Neural progenitor cell (in vitro differentiated cells): ENCODE results near the gene GP9. TPM values are rescaled to one million over a fixed set of nuclear protein-coding genes. Genes with fewer than 3 reads are reported as not detected.
A peak's percentile ranks its signal among the peaks of the same experiment; 100 is the strongest.
"Not testable (repeated sequence)": the region's sequence is repeated elsewhere in the genome, so short reads cannot be mapped to it uniquely, and the experiment has no call there.

Source experiments
- DNase-seq: peaks from one replicate; pipeline ENCODE4 v3.0.0-alpha.2; 2016; ENCODE audit warnings: low spot score
- H2AFZ ChIP-seq: fragments of 200-600 bp; sonication (generic); replicated peaks from 2 replicates; pipeline ENCODE4 v1.6.1; 2016; ENCODE audit warnings: antibody characterized with exemption
- H3F3A ChIP-seq: fragments of 200-600 bp; sonication (generic); 2 replicates; pipeline ENCODE4 v1.6.1; 2016; ENCODE audit warnings: antibody characterized with exemption, low read depth
- H3K27ac ChIP-seq: fragments of 200-600 bp; sonication (generic); 2 replicates; pipeline ENCODE4 v1.5.1; 2016; ENCODE audit warnings: mild to moderate bottlenecking
- H3K27me3 ChIP-seq: fragments of 200-600 bp; sonication (generic); 2 replicates; pipeline ENCODE4 v1.6.1; 2016; ENCODE audit warnings: mild to moderate bottlenecking, moderate library complexity
- H3K36me3 ChIP-seq: fragments of 200-600 bp; sonication (generic); 2 replicates; pipeline ENCODE4 v1.5.1; 2016
- H3K4me1 ChIP-seq: fragments of 200-600 bp; sonication (generic); 2 replicates; pipeline ENCODE4 v1.6.1; 2016; ENCODE audit warnings: mixed run types
- H3K4me2 ChIP-seq: fragments of 200-600 bp; sonication (generic); 2 replicates; pipeline ENCODE4 v1.6.1; 2016
- H3K4me3 ChIP-seq: fragments of 200-600 bp; sonication (generic); 2 replicates; pipeline ENCODE4 v1.5.1; 2016
- H3K79me2 ChIP-seq: fragments of 200-600 bp; sonication (generic); 2 replicates; pipeline ENCODE4 v1.6.1; 2016; ENCODE audit warnings: low read depth
- H3K9ac ChIP-seq: fragments of 200-600 bp; sonication (generic); 2 replicates; pipeline ENCODE4 v1.6.1; 2016
- H3K9me3 ChIP-seq: fragments of 200-600 bp; sonication (generic); 2 replicates; pipeline ENCODE4 v1.5.1; 2016; ENCODE audit warnings: low read depth
- H4K20me1 ChIP-seq: fragments of 200-600 bp; sonication (generic); 2 replicates; pipeline ENCODE4 v1.6.1; 2016; ENCODE audit warnings: low read depth
- H3K27ac Mint-ChIP-seq: 3 replicates; pipeline ENCODE4 v1.8.0; 2021; ENCODE audit warnings: mixed read lengths
- H3K27me3 Mint-ChIP-seq: 2 replicates; pipeline ENCODE4 v1.8.0; 2022; ENCODE audit warnings: low read depth, mild to moderate bottlenecking, inconsistent platforms, moderate library complexity, mixed read lengths; ENCODE audit not compliant: insufficient read depth
- H3K36me3 Mint-ChIP-seq: 3 replicates; pipeline ENCODE4 v1.8.0; 2021; ENCODE audit warnings: mixed read lengths
- H3K4me1 Mint-ChIP-seq: 3 replicates; pipeline ENCODE4 v1.8.0; 2021; ENCODE audit warnings: mixed read lengths
- H3K4me3 Mint-ChIP-seq: 3 replicates; pipeline ENCODE4 v1.8.0; 2021; ENCODE audit warnings: mild to moderate bottlenecking, moderate library complexity, mixed read lengths
- H3K9me3 Mint-ChIP-seq: 3 replicates; pipeline ENCODE4 v1.8.0; 2020; ENCODE audit warnings: mixed read lengths
- CTCF ChIP-seq: fragments of 200-600 bp; sonication (generic); IDR thresholded peaks from 2 replicates; pipeline ENCODE4 v1.5.1; 2017; ENCODE audit warnings: antibody characterized with exemption, mild to moderate bottlenecking
- EZH2 ChIP-seq: fragments of 200-600 bp; sonication (generic); IDR thresholded peaks from 2 replicates; pipeline ENCODE4 v1.6.1; 2017; ENCODE audit warnings: antibody characterized with exemption, mild to moderate bottlenecking, moderate library complexity
- EZH2phosphoT487 ChIP-seq: fragments of 200-600 bp; sonication (generic); IDR thresholded peaks from 2 replicates; pipeline ENCODE4 v1.6.1; 2017; ENCODE audit warnings: antibody characterized with exemption
- total RNA-seq: library from RNA; depleted of rRNA; stranded (reverse); fragments of >200 nt; gene quantifications from 2 replicates; pipeline ENCODE4 v1.2.3, GENCODE V29; 2015; ENCODE audit warnings: low replicate concordance

Gene GP9
- total RNA-seq, 1 donor from 2014 or later: not detected

- Histone ChIP-seq H4K20me1 (no peaks in the 10 kb centered on the region), H3K4me2 (no peak overlapping the region), H3F3A (no peaks in the 10 kb centered on the region), H3K27me3 (no peaks in the 10 kb centered on the region), H3K4me3 (no peak overlapping the region), H2AFZ (no peak overlapping the region), H3K27ac (no peak overlapping the region), H3K79me2 (no peaks in the 10 kb centered on the region), H3K36me3 (no peaks in the 10 kb centered on the region), H3K9ac (no peak overlapping the region), H3K9me3 (no peaks in the 10 kb centered on the region), H3K4me1 (no peaks in the 10 kb centered on the region)
- H3K4me1 Mint-ChIP-seq: peaks cover 7% of the 10 kb centered on the region
- no peak overlapping the region for H3K27ac Mint-ChIP-seq
- DNase-seq: peak; percentile 28
- H3K9me3 Mint-ChIP-seq: no peaks in the 10 kb centered on the region
- peak; percentile 13 for TF ChIP-seq CTCF
- no peak for TF ChIP-seq EZH2phosphoT487
- TF ChIP-seq EZH2: no peak
- H3K36me3 Mint-ChIP-seq: no peaks in the 10 kb centered on the region
- peaks cover 2% of the 10 kb centered on the region for H3K27me3 Mint-ChIP-seq
- no peak overlapping the region for H3K4me3 Mint-ChIP-seq
Observed at GRCh38 chr3:129106320-129106719, 45.7 kb downstream of the GP9 start.

- Mint-ChIP-seq H3K27me3 (peaks cover 2% of the 10 kb centered on the region), H3K36me3 (no peaks in the 10 kb centered on the region), H3K4me1 (peaks cover 7% of the 10 kb centered on the region), H3K4me3 (no peak overlapping the region), H3K27ac (no peak overlapping the region), H3K9me3 (no peaks in the 10 kb centered on the region)
- no peaks in the 10 kb centered on the region for H3K36me3 ChIP-seq
- H3K4me1 ChIP-seq: no peaks in the 10 kb centered on the region
- H3K27me3 ChIP-seq: no peaks in the 10 kb centered on the region
- H3K4me2 ChIP-seq: no peak overlapping the region
- H4K20me1 ChIP-seq: no peaks in the 10 kb centered on the region
- no peaks in the 10 kb centered on the region for H3K79me2 ChIP-seq
- H3F3A ChIP-seq: no peaks in the 10 kb centered on the region
- TF ChIP-seq EZH2phosphoT487 (no peak), EZH2 (no peak), CTCF (no peak)
- H3K9ac ChIP-seq: peak overlapping the region; percentile 28
- H3K9me3 ChIP-seq: no peaks in the 10 kb centered on the region
- no peak overlapping the region for H3K4me3 ChIP-seq
- H3K27ac ChIP-seq: no peak overlapping the region
- H2AFZ ChIP-seq: no peak overlapping the region
- no peak for DNase-seq
Observed at GRCh38 chr3:129106866-129107565, 46.4 kb downstream of the GP9 start.

GRCh38 chr3:129107793-129108192, 47.2 kb downstream of the GP9 start:
- Histone ChIP-seq H3K27ac (no peak overlapping the region), H3K9ac (peak overlapping the region; percentile 13), H3K79me2 (no peaks in the 10 kb centered on the region), H3K9me3 (no peaks in the 10 kb centered on the region), H2AFZ (no peak overlapping the region), H4K20me1 (no peaks in the 10 kb centered on the region), H3K4me3 (no peak overlapping the region), H3K27me3 (no peaks in the 10 kb centered on the region), H3K36me3 (no peaks in the 10 kb centered on the region), H3F3A (no peaks in the 10 kb centered on the region), H3K4me2 (no peak overlapping the region), H3K4me1 (no peaks in the 10 kb centered on the region)
- Mint-ChIP-seq H3K4me1 (peaks cover 7% of the 10 kb centered on the region), H3K4me3 (no peak overlapping the region), H3K36me3 (no peaks in the 10 kb centered on the region), H3K9me3 (no peaks in the 10 kb centered on the region), H3K27ac (peak overlapping the region; percentile 59), H3K27me3 (peaks cover 2% of the 10 kb centered on the region)
- no peak for TF ChIP-seq CTCF
- TF ChIP-seq EZH2phosphoT487: no peak
- TF ChIP-seq EZH2: no peak
- no peak for DNase-seq

GRCh38 chr3:129111076-129111780, 50.6 kb downstream of the GP9 start:
- H3K27ac Mint-ChIP-seq, H3K4me3 Mint-ChIP-seq, H4K20me1 ChIP-seq: not testable (repeated sequence)

More at GRCh38 chr3:129111076-129111780, 50.6 kb downstream of the GP9 start:
- H3K4me1 Mint-ChIP-seq: peaks cover 11% of the 10 kb centered on the region
- not testable (repeated sequence) for H3F3A ChIP-seq, DNase-seq, H3K36me3 Mint-ChIP-seq, H3K27me3 ChIP-seq, H3K36me3 ChIP-seq, H3K9me3 ChIP-seq, H2AFZ ChIP-seq, H3K9ac ChIP-seq, H3K9me3 Mint-ChIP-seq, H3K27ac ChIP-seq, H3K4me2 ChIP-seq, H3K79me2 ChIP-seq, H3K4me3 ChIP-seq, H3K27me3 Mint-ChIP-seq
- peaks cover 13% of the 10 kb centered on the region for H3K4me1 ChIP-seq
